ENCODE measurements around the gene FPGS. TPM values are rescaled to one million over a fixed set of nuclear protein-coding genes. Genes with fewer than 3 reads are reported as not detected.

Gene FPGS
- total RNA-seq, 1 experiment from 2014 or later, result 81.7 TPM

DNA sequence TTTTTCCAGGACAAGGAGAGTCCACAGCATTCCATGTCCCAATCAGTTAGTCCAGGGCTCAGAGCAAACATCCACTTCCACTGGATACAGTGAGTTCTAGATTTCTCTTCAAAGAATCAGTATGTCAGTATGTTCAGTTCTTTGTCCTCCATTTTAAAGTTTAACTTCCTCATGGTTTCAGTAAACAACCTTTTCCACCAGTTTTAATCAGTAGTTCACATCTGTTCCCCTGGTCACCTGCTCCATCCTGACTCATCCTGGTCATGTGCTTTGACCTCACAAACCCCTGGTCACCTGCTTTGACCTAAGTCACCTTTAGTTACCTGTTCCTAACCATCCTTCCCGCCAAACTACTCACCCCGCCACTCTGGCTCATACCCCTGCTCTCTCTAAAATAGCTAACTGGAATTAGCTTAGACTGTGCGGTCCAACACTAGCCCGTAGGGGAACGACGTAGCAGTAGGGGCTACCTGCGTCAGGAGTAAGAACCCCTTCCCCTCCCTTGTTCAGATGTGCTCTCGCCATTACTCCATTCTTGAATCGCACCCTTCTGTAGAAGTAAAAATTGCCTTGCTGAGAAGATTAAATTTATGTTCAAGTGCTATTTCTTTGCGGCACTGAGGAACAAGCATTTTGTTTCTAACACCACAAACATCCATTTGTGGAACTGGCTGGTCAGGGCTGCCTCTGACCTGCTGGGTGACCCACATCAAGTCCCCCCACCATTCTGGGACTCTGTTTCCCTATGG, 46.2 kb downstream of the FPGS start (continued):
- TF ChIP-seq ZSCAN18 (CRISPR knock-in tag; IDR thresholded peaks at IDR 0.05), result no peak

DNA sequence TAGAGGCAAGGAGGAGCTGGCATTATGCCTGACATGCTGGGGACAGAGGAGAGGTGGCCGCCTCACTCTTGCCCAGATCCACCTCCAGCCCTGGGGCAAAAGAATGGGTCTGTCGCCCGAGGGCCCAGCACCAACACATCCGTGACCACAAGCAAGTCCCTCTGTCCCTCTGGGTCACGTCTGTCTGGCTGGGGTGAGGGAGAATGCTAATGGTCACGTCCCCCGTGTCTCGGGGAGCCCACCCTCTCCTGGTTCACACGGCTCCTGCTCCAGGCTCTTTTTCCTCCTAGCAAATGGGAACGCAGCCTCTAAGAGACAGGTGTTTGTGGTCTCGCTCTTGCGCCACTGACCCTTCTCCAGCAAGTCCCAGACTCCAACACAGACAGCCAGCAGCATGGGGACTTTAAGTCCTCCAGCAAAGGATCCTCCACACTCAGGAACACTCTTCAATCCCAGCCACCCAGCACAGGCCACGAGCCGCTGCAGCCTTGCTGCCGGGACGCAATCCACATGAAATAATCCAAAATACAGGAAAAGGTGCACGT, 47.7 kb downstream of the FPGS start:
- H3K4me3 Mint-ChIP-seq, result no peak overlapping the region
- no peaks in the 10 kb centered on the region for H3K27me3 Mint-ChIP-seq (ENCODE audit: low read depth)
- ATAC-seq (no peak), DNase-seq (ENCODE audit: low spot score) (no peak)
- H3K36me3 Mint-ChIP-seq, result peaks cover 12% of the 10 kb centered on the region
- TF ChIP-seq ZNF423 (CRISPR knock-in tag; IDR thresholded peaks at IDR 0.05) (no peak), MLX (CRISPR knock-in tag; IDR thresholded peaks at IDR 0.05) (no peak), MXD4 (CRISPR knock-in tag; IDR thresholded peaks at IDR 0.05; ENCODE audit: borderline replicate concordance) (no peak), JUN (CRISPR knock-in tag; IDR thresholded peaks at IDR 0.05) (no peak), CBFB (CRISPR knock-in tag; IDR thresholded peaks at IDR 0.05; ENCODE audit: low read depth) (no peak), HMGA2 (CRISPR knock-in tag; IDR thresholded peaks at IDR 0.05) (no peak)
- TF ChIP-seq, protein P1, sequence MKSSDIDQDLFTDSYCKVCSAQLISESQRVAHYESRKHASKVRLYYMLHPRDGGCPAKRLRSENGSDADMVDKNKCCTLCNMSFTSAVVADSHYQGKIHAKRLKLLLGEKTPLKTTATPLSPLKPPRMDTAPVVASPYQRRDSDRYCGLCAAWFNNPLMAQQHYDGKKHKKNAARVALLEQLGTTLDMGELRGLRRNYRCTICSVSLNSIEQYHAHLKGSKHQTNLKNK (CRISPR knock-in tag; IDR thresholded peaks at IDR 0.05), result no peak
- TF ChIP-seq, protein P2, sequence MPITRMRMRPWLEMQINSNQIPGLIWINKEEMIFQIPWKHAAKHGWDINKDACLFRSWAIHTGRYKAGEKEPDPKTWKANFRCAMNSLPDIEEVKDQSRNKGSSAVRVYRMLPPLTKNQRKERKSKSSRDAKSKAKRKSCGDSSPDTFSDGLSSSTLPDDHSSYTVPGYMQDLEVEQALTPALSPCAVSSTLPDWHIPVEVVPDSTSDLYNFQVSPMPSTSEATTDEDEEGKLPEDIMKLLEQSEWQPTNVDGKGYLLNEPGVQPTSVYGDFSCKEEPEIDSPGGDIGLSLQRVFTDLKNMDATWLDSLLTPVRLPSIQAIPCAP (CRISPR knock-in tag; IDR thresholded peaks at IDR 0.05), result no peak
- TF ChIP-seq, protein P3, sequence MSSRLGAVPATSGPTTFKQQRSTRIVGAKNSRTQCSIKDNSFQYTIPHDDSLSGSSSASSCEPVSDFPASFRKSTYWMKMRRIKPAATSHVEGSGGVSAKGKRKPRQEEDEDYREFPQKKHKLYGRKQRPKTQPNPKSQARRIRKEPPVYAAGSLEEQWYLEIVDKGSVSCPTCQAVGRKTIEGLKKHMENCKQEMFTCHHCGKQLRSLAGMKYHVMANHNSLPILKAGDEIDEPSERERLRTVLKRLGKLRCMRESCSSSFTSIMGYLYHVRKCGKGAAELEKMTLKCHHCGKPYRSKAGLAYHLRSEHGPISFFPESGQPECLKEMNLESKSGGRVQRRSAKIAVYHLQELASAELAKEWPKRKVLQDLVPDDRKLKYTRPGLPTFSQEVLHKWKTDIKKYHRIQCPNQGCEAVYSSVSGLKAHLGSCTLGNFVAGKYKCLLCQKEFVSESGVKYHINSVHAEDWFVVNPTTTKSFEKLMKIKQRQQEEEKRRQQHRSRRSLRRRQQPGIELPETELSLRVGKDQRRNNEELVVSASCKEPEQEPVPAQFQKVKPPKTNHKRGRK (CRISPR knock-in tag; IDR thresholded peaks at IDR 0.05; ENCODE audit: borderline replicate concordance), result no peak
- CTCF ChIA-PET, result interaction anchor here (8.1 kb wide), 1 partner anchor 19 kb away, joined by 79 read pairs; no protein-coding TSS in a partner anchor
- peaks cover 16% of the 10 kb centered on the region for H3K9me3 Mint-ChIP-seq
- POLR2A ChIA-PET, result no interaction called here
- H3K27ac Mint-ChIP-seq, result peak overlapping the region; percentile 14; the same call in 1 of the 2 replicates
- H3K4me1 Mint-ChIP-seq, result peaks cover 6% of the 10 kb centered on the region

DNA sequence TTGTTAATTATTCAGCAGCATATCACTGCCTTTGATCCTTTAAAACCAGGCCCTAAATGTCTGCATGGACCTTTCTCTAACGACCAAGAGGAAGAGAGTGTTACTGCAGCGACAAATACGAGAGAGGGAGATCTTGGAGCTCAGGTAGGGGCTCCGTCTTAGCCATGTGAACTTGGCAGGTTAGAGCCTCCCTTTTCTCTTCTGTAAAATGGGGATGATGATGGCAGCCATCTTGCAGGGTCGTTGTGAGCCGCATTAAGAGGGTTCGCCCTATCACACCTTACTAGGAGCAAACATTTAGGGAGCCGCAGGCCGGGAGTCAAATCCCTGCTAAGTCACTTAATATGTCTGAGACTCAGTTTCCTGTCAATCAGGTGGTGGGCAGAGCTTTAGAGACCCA, 50.1 kb downstream of the FPGS start:
- no peak overlapping the region for H3K27ac Mint-ChIP-seq
- H3K4me1 Mint-ChIP-seq, result peaks cover 5% of the 10 kb centered on the region; the same call in 1 of the 2 replicates
- no peak for TF ChIP-seq JAZF1 (CRISPR knock-in tag; IDR thresholded peaks at IDR 0.05)
- TF ChIP-seq FOXJ3 (CRISPR knock-in tag; IDR thresholded peaks at IDR 0.05; ENCODE audit: borderline replicate concordance), result no peak
- no peak for TF ChIP-seq MLX (CRISPR knock-in tag; IDR thresholded peaks at IDR 0.05)
- peaks cover 12% of the 10 kb centered on the region for H3K36me3 Mint-ChIP-seq
- ChIA-PET CTCF (interaction anchor here (0.8 to 8.1 kb wide), 11 partner anchors 15 to 265 kb away, joined by 3 to 79 read pairs (median 4); partner anchors contain the start of gene TOR2A), POLR2A (no interaction called here)
- no peak for DNase-seq (ENCODE audit: low spot score)
- H3K27me3 Mint-ChIP-seq (ENCODE audit: low read depth), result no peaks in the 10 kb centered on the region
- H3K4me3 Mint-ChIP-seq, result no peak overlapping the region
- ATAC-seq, result no peak
- peaks cover 16% of the 10 kb centered on the region for H3K9me3 Mint-ChIP-seq

Data from WTC11 (cell line).